ENCODE results near the gene ZDHHC19. TPM values are rescaled to one million over a fixed set of nuclear protein-coding genes. Genes with fewer than 3 reads are reported as not detected.

The ZDHHC19 gene
- polyA plus RNA-seq, 1 donor (not counting 4 experiments of a cell fraction or from before 2014, with no cell fraction given) = not detected

DNA sequence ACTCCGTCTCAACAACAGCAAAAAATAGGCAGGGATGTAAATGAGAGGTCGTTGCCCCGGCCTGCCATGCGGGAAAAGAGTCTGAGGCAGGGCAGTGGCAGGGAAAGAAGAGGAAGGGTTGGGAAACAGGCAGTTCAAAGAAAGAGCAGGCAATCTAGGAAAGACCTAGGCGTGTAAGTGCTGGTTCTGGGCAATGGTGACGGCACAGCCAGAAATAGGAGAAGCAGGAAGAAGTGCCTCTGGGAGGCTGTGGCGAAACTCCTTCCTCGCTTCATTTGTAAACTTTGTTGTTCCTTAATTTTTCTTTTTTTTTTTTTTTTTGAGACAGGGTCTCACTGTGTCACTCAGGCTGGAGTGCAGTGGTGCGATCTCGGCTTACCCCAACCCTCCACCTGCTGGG is 9.4 kb upstream of the ZDHHC19 start:
- Histone ChIP-seq H3K9ac (ENCODE audit: control insufficient read depth, extremely low read depth, insufficient read depth, low read length) (no peak overlapping the region), H3K36me3 (ENCODE audit: control insufficient read depth in 2 of 2, extremely low read depth in 1 of 2, insufficient read depth in 2 of 2, low read length in 2 of 2) (no peaks in the 10 kb centered on the region), H3K79me2 (ENCODE audit: control insufficient read depth, insufficient read depth, low read length) (no peaks in the 10 kb centered on the region), H3K4me1 (ENCODE audit: control insufficient read depth, extremely low read depth, insufficient read depth, low read length) (peaks cover 6% of the 10 kb centered on the region), H3K4me2 (ENCODE audit: control insufficient read depth, extremely low read depth, insufficient read depth, low read depth, low read length) (no peak overlapping the region), H3K9me3 (ENCODE audit: control insufficient read depth, low read depth, low read length) (no peaks in the 10 kb centered on the region), H3K27me3 (ENCODE audit: control insufficient read depth, extremely low read depth, insufficient read depth, low read length) (peaks cover 15% of the 10 kb centered on the region), H3K27ac (ENCODE audit: control insufficient read depth, insufficient read depth, low read length) (no peak overlapping the region), H4K20me1 (ENCODE audit: control insufficient read depth, extremely low read depth, insufficient read depth, low read length) (no peaks in the 10 kb centered on the region), H3K4me3 (ENCODE audit: control insufficient read depth in 2 of 3, extremely low read depth in 1 of 3, insufficient read depth in 2 of 3, low read depth in 1 of 3, low read length in 3 of 3) (no peak overlapping the region), H2AFZ (ENCODE audit: control insufficient read depth, low read length) (peak overlapping the region; percentile 56), H3K9me1 (ENCODE audit: control insufficient read depth, extremely low read depth, insufficient read depth, low read length) (no peaks in the 10 kb centered on the region)
- FAIRE-seq = no peak
- no peak for DNase-seq (ENCODE audit: low read depth, low spot score)
- dilution Hi-C loops (cut with MboI; ENCODE audit: extremely low pct_ligation_motif_present, low sequenced_read_pairs) = no loop called here
- no peak for TF ChIP-seq EZH2 (IDR thresholded peaks at IDR 0.05; ENCODE audit: low read length)
- TF ChIP-seq, protein P1, sequence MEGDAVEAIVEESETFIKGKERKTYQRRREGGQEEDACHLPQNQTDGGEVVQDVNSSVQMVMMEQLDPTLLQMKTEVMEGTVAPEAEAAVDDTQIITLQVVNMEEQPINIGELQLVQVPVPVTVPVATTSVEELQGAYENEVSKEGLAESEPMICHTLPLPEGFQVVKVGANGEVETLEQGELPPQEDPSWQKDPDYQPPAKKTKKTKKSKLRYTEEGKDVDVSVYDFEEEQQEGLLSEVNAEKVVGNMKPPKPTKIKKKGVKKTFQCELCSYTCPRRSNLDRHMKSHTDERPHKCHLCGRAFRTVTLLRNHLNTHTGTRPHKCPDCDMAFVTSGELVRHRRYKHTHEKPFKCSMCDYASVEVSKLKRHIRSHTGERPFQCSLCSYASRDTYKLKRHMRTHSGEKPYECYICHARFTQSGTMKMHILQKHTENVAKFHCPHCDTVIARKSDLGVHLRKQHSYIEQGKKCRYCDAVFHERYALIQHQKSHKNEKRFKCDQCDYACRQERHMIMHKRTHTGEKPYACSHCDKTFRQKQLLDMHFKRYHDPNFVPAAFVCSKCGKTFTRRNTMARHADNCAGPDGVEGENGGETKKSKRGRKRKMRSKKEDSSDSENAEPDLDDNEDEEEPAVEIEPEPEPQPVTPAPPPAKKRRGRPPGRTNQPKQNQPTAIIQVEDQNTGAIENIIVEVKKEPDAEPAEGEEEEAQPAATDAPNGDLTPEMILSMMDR (optimal IDR thresholded peaks at IDR 0.05 in 1 of 3, IDR thresholded peaks at IDR 0.05 in 1 of 3, conservative IDR thresholded peaks at IDR 0.05 in 1 of 3; ENCODE audit: extremely low read depth in 1 of 3, insufficient read depth in 2 of 3, low read length in 3 of 3) = no peak

- peak overlapping the region; percentile 58 for H2AFZ ChIP-seq (ENCODE audit: control insufficient read depth, low read length)
- TF ChIP-seq, protein P1 (optimal IDR thresholded peaks at IDR 0.05 in 1 of 3, IDR thresholded peaks at IDR 0.05 in 1 of 3, conservative IDR thresholded peaks at IDR 0.05 in 1 of 3; ENCODE audit: extremely low read depth in 1 of 3, insufficient read depth in 2 of 3, low read length in 3 of 3) = no peak
- TF ChIP-seq EZH2 (IDR thresholded peaks at IDR 0.05; ENCODE audit: low read length) = no peak
- H3K4me1 ChIP-seq (ENCODE audit: control insufficient read depth, extremely low read depth, insufficient read depth, low read length) = peaks cover 6% of the 10 kb centered on the region
- H3K27me3 ChIP-seq (ENCODE audit: control insufficient read depth, extremely low read depth, insufficient read depth, low read length) = peaks cover 18% of the 10 kb centered on the region
- dilution Hi-C loops (cut with MboI; ENCODE audit: extremely low pct_ligation_motif_present, low sequenced_read_pairs) = no loop called here
- no peaks in the 10 kb centered on the region for H3K9me1 ChIP-seq (ENCODE audit: control insufficient read depth, extremely low read depth, insufficient read depth, low read length)
- no peaks in the 10 kb centered on the region for H3K36me3 ChIP-seq (ENCODE audit: control insufficient read depth in 2 of 2, extremely low read depth in 1 of 2, insufficient read depth in 2 of 2, low read length in 2 of 2)
- H3K4me2 ChIP-seq (ENCODE audit: control insufficient read depth, extremely low read depth, insufficient read depth, low read depth, low read length) = peak overlapping the region; percentile 70
- no peak overlapping the region for H3K4me3 ChIP-seq (ENCODE audit: control insufficient read depth in 2 of 3, extremely low read depth in 1 of 3, insufficient read depth in 2 of 3, low read depth in 1 of 3, low read length in 3 of 3)
- no peak for FAIRE-seq
- no peaks in the 10 kb centered on the region for H4K20me1 ChIP-seq (ENCODE audit: control insufficient read depth, extremely low read depth, insufficient read depth, low read length)
- H3K27ac ChIP-seq (ENCODE audit: control insufficient read depth, insufficient read depth, low read length) = no peak overlapping the region
- H3K9ac ChIP-seq (ENCODE audit: control insufficient read depth, extremely low read depth, insufficient read depth, low read length) = no peak overlapping the region
- DNase-seq (ENCODE audit: low read depth, low spot score) = no peak
- no peaks in the 10 kb centered on the region for H3K79me2 ChIP-seq (ENCODE audit: control insufficient read depth, insufficient read depth, low read length)
- H3K9me3 ChIP-seq (ENCODE audit: control insufficient read depth, low read depth, low read length) = no peaks in the 10 kb centered on the region
Measured at GRCh38 chr3:196219970-196220311, 8.7 kb upstream of the ZDHHC19 start.

Measured in keratinocyte (primary cell).